Measurements from ENCODE around the gene CD44. TPM values are rescaled to one million over a fixed set of nuclear protein-coding genes. Genes with fewer than 3 reads are reported as not detected.

CD44 gene
- total RNA-seq, 1 donor from 2014 or later: 2.6 TPM

DNA sequence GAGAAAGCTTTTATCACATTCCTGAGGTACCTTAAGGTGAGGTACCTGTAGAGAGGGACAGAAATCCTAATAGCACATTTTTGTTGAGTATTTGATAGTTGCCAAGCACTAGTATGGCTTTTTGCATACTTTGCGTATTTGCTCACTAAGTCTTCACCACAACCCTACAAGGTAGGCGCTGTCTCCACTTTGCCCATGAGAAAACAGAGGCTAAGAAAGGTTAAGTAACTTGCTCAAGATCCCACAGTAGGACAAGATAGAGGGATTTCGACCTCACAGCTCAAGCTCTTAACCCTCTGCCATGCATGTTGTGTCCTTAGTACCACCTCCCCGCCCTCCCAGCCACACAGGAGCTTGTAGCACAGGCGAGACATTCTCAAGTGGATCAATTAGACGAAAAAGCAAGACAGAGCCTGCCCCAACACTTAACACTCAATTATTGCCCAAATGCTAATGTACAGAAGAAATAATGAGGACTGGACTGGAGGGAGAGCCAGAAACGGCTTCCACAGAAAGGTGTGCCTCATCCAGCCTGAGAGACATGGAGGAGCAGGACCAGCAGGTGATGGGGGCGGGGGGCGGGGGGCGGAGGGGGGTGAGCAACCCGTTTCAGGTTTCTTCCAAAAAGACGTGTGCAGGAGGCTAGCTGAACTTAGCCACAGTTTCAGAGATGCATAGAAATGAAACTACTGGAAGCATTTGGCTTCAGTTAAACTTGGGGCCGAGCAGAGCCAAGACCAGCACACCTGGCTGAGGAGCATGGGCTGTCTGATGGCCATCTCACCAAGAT lies 26.7 kb upstream of the CD44 start:
- DNase-seq: no peak

DNA sequence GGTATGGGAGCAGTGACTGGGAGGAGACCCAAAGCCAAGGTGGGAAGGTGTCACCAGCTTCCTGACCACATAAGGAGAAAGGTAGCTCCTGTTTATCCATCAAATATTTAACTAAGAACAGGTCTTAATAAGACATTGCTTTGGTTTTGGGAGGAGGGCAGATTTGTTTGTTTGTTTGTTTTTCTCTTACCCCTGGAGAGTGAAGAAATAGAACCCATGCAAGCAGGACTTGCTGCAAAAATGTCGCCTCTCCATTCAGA lies 26.2 kb upstream of the CD44 start:
- no peak for DNase-seq

DNA sequence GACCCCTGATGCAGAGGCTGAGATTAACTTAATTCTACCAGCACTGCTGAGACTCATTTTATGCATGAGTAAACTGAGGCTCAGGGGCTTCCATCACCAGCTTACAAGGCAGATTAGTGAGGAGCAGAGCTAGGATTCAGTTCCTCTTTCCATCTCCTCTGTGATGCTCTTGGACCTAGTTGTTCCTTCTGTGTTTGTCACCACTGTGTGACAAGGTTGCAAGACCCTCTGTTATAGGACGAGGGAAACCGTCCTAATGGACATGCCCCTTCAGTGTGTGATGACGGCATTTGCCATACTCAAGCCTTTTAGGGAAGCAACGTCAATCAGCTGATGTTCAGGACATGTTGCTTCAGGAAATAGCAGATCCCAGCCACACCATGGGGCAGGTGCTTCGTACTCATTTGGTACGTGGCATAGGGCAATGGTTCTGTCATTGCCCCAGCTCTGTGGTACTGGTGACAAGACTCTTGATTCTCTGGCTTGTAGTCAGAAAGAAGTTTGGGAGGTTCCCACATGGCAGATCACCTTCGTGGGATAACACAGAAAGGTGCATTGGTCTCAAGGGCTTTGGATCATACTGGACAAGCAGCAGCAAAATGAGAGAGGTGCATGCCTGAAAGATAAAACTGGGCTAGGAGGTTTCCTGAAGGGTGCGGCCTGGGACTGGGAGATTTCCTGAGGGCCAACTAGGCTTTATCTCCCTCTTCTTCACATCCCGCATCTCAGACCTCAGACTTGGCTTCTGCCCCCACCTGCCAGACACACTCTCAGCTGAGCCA lies 23.9 kb upstream of the CD44 start:
- no peak for DNase-seq

DNA sequence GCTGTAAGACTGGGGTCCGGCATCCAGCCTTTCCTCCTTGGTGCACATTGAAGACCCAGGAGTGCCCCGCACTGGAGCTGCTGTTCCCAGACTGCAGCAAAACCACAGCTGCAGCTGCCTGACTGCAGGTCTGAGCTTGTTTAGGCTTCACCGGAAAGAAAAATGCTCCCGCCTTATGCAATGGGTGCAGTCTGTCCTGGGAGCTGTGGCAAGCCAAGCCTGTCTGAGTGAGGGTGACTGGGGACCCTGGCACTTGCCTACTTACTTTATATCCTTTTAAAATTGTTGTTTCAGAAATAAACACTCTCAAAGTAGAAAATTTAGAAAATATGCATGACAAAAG lies 23.3 kb upstream of the CD44 start:
- DNase-seq: no peak

DNA sequence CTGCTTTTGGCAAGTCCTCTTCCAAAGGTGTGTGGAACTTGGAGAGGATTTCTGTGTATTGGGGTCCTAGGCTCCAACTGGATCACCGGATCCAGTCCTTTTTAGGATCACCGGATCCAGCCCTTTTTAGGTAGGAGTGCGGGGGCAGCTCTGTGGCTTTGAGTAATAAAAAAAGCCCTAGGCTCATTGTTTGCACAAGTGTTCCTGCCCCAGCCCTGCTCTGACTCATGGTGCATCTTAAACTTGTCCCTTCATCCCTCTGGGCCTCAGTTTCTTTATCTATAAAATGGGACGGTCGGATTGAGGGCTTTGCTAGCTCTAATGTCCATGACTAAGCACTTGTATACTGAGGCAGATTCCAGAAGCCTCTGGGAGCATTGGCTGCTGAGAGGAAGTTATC lies 22.7 kb upstream of the CD44 start:
- no peak for DNase-seq

DNA sequence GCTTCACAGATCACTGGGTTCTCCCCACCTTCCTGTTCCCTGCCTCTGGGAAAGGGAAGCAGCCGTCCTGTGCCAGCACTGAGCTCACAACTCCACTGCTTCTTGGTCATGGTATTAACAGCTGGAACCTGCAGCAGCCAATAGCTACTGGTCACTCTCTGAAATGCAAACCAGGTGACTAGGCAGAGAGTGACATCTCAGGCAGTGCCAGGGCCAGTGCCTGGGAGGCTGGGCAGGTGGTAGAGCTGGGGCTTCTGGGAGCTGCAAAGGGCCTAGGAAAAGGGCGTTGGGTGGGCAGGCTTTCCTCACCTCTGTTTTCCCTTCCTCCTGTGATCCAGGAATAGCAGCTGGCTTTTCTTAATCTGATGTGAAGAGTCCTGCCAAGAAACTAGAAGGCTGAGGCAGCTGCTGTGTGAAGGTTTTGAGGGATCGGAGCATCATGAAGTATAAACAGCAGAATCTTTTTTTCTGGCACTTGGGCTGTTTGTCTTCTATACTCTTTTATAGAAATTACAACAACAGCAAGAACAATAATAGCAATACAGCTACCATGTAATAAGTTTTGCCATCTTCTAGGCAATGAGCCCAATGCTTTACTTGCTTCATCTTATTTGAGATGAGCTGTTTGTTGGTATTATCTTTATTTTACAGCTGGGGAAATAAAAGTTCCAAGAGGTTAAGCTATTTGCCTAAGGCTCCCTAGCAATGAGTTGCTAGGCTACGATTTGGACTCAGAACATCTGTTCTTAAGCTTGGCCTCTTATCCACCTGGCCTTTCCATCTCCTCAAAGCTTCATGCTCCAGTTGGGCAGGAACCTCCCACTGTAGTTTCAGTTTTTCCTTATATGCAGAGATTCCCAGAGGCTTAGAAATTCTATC lies 22.0 kb upstream of the CD44 start:
- no peak for DNase-seq

DNA sequence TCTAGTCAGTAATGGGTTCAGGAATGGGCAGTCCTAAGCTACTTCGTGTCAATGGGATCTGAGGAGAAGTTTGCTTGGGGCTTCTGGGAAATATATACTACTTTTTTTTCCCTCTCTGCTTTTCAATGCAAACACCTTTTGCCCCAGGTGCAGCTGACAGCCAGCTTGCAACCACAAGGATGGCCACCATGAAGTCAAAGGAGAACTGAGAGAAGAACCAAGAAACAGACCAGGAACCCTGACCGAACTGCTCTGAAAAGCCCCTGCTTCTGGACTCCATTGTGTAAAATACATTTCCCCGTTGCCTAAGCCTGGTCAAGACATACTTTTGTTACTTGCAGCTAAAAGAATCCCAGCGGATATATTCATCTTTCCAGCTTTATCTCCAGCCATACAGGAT lies 20.1 kb upstream of the CD44 start:
- DNase-seq: no peak

DNA sequence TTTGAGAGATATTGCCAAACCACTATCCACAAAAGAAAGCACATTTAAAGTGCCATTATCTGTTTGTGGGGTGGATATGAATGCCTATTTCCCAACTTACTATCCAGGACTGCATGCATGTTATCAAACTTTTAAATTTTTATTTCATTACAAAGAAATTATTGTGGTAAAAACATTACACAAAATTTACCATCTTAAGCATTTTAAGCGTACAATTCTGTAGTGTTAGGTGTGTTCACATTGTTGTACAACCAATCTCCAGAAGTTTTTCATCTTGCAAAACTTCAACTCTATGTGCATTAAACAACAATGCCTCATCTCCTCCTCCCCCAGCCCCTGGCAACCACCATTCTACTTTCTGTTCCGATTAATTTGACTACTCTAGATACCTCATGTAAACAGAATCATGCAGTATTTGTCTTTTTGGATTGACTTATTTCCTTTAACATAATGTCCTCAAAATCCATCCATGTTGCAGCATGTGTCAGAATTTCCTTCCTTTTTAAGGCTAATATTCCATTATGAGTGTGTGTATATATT lies 17.6 kb upstream of the CD44 start:
- no peak for DNase-seq

DNA sequence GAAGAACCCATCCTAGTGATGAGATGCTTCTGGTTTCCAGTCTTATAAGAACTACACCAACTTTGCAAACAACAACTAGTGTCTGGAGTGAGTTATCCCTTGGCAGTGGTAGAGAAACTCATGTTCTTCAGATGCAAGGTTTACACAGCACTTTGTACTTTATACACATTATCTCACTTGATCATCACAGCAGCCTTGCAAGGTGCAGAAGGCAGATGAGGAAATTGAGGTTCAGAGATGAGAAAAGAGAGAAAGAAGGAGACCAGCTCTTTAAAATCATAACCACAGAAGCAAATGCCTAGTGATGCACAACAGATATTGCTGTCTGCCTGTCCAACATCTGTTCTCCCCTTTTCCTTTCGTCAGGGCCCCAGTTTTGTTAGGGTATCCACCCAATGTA lies 16.7 kb upstream of the CD44 start:
- DNase-seq: no peak

DNA sequence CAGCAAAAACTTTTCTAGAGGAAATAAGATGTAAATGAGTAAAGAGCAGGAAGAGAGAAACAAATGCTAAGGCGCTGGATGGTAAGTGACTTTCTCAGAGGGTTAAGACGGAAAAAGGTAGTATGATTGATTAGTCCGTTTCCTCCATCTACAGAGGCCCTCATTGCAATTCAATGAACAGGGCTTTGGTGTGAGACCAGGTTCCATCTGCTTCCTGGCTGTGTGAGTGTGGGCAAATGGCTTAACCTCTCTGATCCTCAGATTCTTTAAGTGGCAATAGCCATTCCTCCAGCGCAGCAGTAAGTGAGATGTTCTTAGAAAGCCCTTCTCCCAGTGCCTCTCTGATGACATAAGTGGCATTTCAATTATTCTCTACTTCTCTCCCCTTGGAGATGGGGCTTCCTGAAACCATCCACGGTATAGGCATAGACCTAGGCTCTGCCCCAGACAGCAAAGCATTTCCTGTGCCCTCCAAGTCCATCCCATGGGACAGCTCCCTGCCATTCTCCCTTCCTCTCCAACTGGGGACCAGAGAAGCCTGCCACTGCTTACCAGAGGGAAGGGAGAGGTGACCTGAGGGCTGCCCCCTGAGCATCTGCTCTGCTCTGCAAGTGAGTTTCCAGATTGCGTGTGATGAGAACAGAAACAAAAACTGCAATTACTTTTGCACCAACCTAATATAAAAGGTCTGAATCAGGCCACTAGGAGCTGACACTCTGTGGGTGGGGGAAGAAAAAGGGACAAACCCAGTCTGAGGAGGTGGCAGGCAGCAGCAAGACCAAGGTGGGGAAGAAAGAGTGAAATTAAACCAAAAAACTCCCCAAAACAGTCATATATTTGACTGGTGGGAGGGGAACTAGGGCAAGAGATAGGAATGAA lies 12.7 kb upstream of the CD44 start:
- DNase-seq: no peak

DNA sequence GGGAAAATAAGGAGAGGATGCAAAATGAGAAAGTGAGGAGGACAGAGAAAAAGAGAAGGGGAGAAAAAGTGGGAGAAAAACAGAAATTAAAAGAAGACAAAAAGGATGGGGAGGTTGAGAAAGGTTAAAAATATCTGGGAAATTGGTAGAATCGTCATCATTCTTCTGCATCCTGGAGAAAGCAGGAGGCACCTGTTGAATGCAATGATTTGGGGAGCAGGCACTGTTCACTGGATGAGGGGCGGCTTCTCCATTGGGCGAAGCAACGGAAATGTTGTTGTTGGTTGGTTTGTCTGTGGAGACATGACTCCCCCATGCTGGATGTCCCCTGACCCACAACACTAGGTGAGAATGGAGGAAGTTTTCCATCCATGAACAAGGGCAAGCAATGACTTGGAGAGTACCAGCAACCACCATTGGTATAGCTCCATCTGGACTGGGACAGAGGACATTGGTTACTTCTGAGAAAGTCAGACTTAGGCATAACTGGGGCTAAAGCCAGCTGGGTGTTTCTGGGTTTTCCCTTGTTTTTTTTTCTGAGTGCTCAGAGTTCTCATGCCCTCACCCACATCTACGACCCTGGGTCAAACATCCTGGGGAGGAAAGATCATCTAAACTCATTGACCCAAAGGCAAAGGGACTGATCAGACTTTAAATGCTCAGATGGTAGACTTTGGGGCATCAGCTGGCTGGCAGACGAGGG lies 11.9 kb upstream of the CD44 start:
- DNase-seq: no peak

DNA sequence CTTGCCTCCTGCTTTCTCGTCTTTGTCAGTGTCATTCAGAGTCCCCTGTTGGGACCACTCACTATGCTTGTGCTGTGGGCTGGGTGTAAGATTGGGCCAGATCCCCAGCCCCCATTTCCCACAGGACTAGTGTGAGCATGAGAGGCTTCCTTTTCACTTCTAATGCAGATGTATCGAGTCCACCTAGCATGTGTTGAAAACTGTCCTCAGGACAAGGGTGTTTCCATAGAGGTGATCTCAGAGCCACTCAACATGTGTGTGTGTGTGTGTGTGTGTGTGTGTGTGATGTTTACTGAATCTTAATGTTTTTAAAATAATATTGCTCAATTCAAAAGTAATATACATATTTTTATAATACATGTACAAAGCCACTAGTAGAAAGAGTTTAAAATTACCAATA lies 11.4 kb upstream of the CD44 start:
- DNase-seq: no peak

DNA sequence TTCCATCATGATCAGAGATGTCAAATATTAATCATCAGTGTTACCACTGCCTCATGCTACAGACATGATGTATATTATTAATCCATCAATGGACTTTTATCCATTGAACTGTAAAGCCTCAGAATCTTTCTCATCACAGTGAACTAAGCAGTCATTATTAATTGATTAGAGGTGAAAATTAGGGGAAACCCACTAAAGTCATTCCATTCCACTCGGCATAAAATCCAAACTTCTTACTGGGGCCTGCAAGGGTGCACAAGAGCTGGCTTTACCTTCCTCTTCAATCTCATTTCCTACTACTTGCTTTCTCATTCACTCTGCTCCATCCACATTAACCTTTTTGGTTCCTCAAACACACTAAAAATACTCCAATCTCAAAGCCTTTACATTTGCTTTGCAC lies 7.9 kb upstream of the CD44 start:
- DNase-seq: no peak

DNA sequence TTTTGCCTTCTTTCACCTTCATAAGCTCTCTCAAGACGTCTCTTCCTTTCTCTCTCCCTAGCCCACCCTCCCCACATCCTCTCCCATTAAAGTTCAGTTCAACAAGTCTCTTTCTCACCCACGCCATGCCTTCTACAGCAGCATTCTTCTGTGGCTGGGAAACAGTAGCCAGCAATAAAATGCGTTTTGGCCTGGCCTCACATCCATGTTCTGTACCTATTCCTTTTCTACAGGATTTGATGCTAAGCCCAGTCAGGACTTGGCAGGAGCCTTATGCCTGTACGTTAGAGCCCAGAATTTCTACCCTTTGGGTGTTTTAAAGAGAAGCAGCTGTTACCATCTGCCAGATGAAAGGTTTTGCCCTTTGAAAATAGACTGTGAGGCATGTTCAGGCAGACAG lies 7.1 kb upstream of the CD44 start:
- DNase-seq: no peak

DNA sequence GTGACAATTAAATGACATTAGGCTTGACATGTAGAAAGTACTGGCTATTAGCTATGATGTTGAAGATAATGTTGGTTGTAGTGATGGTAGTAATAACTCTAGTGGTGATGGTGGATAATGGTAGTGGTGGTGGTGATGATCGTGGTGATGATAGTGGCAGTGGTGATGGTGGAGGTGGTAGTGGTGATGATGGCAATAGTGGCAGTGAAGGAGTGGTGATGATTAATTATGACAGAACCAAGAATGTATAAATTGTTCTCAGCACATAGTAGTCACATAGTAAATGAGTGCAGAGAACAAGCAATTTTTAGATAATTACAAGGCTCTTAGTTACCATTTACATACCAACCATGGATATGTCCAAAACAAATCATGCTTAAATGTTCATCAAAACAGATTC lies 5.3 kb upstream of the CD44 start:
- no peak for DNase-seq

DNA sequence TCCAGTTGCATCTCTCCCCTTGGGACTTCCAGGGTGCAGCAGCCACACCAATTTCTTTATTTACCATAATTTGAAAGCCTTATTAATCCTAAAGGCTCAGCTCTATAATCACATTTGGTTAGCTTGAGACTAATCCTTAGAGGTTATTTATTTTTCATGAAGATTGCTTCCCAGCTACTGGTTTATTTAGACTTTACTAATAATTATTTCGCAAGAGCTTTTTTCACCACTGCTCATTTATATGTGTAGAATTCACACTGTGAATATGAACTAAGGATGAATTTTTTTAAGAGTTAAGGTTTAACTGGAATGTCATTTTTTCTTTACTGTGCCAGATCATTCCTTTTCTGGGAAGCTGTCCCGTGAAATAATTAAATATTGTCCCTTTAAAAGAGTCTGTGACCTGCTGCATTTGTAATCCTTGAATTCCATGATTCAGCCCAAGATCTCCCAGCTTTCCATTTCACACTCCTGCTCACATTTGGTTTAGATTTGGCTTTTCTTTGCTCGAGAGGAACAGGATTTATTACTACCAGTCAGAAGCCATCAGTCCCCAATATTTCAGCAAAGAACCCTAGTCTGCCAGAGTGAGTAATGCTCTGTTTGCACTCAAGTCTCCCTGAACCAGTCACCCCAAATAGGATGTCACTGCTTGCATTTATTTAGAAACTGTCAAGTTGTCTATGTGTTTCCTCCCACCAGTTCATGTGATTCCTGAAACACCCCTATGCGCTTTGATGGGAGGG lies 4.4 kb upstream of the CD44 start:
- DNase-seq: no peak

DNA sequence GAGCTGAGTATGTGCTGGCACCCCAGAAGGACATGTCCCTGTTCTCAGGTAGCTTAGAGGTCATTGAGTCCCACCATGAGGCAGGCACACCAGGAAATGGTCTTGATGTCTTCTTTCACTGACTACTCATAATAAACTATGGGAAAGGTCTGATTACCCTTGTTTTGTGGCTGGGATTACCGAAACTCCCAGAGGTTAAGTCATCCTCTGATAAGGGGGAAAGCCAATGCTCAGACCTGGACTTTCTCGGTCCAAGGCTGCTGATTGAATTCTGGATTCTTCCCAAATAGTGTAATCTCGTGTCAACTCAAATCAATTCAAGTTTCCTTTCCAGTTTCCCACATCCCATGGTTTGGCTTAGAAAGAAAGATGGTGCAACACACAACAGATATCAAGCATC lies 3.7 kb upstream of the CD44 start:
- DNase-seq: no peak

DNA sequence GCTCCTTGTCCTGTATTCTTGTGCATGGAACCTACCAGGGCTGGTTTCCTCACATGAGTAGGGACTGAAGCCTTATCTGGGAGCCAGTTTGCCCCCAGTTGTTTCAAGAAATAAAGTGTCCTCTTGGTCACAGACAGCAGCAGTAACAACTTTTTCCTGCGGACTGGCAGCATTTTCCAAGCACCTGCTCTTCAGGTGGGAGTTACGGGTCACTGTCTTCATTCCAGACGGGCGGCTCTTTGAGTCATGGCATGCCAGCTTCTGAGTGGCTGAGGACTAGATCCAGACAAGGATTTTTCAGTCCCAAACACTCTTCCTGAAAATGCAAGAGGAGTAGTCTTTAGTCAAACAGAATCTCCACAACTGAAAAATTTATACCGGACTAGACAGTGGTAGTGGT lies 2.7 kb upstream of the CD44 start:
- DNase-seq: no peak

DNA sequence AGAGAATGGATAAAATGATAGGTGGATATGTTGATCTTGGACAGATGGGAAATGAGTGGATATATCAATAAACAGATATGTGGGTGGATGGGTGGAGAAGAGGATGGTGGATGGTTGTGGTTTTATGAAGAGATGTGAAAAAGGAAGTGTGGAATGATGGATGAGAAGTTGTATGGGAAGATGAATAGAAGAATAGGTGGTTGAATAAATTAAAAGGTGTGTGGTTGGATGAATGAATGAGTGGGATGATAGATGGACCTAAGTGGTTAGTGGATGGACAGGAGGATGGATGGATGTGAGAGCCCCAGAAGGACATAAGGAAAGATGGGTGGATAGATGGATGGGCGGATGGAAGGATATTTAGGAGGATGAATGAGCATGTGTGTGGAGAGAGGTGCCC lies 913 bp upstream of the CD44 start:
- no peak for DNase-seq

DNA sequence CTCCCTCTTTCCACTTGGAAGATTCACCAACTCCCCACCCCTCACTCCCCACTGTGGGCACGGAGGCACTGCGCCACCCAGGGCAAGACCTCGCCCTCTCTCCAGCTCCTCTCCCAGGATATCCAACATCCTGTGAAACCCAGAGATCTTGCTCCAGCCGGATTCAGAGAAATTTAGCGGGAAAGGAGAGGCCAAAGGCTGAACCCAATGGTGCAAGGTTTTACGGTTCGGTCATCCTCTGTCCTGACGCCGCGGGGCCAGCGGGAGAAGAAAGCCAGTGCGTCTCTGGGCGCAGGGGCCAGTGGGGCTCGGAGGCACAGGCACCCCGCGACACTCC lies 397 bp upstream of the CD44 start:
- no peak for DNase-seq

DNA sequence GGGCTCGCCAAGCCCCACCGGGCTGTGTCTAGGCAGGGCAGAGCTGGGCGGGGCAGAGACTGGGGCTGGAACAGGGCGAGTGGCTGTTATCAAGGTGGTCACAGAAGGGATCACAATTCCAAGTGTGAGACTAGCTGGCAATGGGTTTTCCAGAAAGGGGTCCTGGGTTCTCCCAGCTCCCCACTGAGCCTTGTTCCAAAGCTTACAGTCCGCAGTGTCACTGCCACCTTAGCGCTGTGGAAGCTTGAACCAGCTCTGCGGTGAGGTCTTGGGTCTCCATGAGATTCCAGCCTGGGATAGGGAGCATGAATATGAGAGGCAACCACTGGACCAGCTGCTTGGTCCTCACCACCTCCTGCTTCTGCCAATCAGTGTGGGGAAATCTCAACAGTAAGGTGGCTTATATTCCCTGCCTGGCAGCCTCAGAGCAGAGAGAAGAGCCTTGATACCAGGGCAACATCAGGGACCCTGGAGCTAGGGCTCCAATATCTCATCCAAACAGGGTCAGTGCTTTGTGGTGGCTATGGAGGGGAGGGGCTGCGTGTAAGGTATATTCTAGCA lies 831 bp downstream of the CD44 start:
- no peak for DNase-seq

Measured in dermis blood vessel endothelial cell (primary cell).